GM19452 (cell line): ENCODE results near the gene OPCML.
A peak's percentile ranks its signal among the peaks of the same experiment; 100 is the strongest.
"Not testable (repeated sequence)": the region's sequence is repeated elsewhere in the genome, so short reads cannot be mapped to it uniquely, and the experiment has no call there.

Experiments
- ATAC-seq: cut with Tn5 transposase; IDR thresholded peaks from one replicate; pipeline ENCODE4 v1.9.1; 2021; ENCODE audit not compliant: unreplicated experiment

Gene OPCML

DNA sequence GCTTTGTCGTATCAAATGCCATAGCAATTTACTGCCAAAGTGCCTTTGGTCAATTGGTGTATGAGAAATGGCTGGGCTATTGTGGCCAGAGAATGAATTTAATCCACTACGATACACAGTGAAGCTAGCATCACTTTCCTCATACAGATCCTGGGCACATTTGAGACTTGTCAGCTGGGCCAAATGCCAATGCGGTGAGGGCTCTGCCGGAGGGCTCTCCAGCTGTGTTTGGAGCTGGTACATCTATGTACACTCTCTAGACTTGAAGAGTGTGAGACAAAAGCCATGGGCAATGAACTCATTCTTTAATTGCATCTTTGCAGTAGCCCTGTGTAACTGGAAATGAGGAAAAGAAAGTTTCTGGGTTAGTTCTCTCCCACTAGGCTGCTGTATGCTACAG lies 1109.0 kb downstream of the OPCML start:
- ATAC-seq, result no peak

DNA sequence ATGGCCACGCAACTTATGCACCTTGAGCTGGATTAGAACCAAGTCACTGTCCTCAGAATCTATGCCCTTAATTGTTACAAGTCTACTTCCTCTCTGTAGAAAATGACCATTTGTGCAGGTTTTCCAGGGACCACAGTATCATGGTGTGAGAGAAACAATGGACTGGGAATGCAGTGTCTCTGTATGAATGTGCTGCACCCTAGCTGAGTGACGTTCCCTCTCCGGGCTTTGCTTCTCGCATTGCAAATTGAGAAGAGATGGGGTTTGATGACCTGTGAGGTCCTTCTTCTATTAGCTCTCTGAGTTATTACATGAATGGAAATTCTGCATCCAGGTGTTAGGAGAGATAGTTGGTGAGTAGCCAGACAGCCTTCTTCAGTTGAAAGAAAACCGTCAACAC lies 1109.6 kb downstream of the OPCML start:
- no peak for ATAC-seq

DNA sequence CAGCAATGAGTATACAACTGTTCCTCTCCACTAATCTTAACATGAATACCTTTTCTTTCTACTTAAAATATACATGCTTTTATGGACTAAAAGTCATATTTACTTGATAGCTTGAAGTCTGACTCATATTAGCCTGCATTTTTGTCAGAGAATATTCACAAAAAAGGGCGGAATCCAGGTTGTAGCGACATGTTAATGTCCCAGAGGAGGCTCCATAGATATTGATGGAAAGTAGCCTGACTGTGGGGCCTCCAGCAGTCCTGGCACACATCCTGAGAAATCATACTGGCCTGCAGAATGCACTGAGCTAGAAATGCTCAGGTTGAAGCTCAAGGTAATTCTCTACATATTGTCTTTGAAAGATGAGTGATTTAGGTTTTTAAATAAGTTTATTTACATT lies 1110.7 kb downstream of the OPCML start:
- ATAC-seq, result no peak

DNA sequence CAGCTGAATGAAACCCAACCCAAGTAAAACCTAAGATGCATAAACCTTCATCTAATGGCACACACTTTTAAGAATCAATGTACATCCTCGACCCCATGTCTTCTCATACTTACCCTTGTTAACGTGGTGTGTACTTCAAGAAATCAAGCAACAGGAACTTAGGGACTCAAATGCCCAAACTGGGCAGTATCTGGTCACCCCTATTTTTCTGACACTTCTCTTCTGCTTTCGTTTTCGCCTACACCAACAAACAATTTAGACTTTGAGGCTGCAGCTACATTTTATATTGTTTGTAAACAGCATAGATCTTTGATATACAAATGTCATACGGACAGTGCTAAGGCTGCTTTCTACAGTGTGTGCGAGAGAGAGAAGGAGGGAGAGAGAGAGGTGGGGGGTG lies 1117.8 kb downstream of the OPCML start:
- no peak for ATAC-seq

DNA sequence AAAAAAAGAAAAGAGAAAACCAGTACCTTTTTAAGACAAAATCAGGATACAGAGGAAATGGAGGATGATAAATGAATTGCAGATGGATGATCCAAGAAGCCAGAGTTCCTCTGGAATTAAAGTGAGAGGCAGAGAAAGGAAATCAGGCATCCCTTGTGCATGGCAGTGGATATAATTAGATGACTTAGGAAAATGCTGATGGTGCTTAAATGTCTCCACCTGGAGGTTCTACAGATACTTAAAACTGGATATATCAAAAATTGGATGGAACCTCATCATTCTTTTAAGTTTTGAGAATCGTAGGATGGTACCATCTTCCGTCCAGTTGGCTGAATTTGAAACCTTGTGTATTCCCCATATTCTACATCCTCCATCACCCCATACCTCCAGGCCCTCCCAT lies 1121.9 kb downstream of the OPCML start:
- ATAC-seq, result no peak

DNA sequence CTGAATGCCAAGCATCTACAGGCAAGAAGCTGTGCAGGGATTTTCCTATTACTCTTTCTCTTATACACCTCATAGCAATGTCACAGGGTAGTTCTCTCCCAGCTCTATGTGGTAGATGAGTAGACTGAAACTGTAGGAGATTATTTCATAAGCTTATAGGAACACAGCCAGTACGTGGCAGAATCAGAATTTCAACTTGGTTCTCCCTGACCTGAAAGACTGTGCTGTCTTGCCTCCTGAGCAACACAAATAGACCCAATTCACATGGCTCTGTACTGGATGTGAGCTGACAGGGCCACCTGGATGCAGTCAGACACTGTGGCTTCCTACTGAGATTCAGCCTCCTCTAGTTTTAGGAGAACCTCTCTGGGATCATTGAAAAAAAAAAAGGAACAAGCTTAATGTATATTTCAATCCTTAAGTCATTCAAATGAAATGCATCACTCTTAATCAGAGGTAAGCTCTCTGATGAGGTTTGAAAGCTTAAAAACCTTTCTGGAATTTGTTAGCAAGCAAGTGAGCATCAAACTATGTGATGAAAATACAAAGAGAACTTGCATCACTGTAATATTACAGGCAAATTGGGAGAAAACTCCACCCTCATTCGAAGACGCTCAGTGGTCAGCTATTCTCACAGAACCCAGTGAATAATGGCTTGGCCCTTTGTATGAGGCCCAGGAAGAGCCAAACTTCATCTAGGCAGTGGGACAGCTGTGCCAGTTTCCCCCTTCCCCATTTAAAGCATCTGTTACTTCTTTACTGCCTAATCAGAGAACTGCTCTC lies 1122.5 kb downstream of the OPCML start:
- ATAC-seq, result no peak

DNA sequence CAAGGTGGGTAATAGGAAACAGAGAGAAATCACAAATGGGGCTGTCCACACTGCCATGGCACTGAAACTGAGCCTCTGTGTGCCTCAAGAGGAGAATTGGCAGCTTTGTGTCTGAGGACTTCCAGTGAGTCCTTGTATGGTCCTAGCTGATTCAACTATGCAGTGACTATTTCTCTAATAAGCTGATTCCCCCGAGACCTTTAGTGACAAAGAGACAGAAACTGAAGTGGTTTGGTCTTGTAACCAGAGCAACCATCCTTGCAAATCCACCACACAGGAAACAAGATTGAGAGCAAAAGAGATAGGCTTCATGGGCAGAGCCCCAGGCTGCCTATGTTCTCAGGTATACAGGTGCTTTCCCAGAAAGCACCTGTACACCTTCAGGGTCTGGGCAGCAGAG lies 1123.4 kb downstream of the OPCML start:
- no peak for ATAC-seq

DNA sequence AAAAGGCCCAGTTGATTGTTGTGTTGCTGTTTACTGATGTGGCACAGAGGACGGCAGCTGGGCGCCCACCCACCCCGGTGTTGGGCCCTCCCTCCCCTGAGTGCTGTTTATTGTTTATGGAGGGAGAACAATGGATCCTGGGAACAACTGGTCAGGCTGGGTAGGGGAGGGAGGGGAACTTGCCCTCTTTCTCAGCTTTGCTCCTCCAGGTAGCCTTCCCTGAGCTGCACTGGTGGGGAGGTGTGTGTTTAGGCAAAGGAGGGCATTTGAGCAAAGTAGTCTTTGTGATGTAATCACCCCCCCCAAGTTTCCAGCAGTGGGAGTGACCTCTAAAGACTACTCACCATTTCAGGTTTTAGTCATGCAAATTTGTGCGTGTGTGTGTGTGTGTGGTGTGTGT lies 1126.6 kb downstream of the OPCML start:
- ATAC-seq, result no peak

DNA sequence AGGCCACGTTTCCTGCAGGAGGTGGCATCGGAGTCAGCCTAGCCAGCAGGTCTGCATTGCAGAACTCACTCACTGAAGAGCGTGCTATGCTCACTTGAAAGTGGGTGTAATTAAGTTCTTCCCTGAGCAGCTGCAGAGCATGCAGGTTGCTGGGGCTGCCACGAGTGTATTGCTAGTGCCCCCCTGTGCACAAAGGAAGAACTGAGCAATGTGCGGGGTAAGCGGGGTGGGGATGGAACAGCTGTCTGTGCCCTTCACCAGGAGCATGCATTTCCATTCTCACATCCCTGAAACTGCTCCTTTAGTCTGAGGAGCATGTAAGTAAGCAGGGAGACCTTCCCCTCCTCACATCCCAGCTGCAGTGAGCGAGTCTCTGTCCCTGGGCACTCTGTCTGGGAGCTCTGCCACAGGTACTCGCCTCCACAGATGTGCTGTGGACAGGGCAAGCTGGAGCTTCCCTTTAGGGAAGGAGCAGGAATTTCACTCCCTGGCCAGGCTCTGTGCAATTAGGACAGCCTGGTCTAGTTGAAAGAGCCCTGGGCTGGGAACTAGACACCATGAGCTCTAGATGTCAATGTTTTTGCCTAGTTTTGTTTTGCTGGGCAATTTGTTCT lies 1130.1 kb downstream of the OPCML start:
- ATAC-seq, result peak; percentile 64

DNA sequence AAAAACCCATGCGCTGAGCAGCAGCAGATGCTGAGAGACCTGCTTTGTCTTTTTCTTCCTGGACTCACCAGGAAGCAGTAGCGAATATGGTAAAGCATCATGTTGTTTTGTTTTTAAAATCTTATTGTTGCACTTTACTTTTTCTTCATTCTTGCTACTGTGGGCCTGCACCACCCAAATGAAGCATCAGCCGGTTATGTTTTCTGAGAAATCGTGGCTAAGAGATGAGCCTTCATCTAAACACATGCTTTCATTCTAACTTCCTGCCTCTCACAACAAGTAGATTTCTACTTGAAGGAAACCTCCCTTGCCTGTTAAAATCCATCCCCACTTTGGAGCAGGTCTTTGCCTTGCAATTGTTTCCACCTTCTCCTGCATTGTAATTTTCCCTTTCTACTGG lies 1136.0 kb downstream of the OPCML start:
- no peak for ATAC-seq

DNA sequence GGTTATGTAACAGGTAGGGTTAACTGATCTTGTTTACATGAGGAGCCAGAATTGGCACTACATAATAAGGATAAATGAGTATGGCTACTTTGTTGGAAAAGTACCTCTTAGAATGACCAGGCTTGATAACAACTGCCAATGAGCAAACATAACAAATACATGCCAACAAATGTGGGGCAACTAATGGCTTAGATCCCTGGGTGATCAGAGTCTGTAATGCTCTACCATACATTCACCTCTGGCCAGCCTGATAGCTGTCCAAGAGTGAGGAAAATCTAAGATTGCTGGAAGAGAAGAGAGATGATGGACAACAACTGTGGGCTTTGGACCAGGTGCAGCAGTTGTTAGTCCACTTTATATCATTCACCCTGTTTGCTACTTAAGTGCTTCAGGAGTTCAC lies 1136.9 kb downstream of the OPCML start:
- no peak for ATAC-seq

DNA sequence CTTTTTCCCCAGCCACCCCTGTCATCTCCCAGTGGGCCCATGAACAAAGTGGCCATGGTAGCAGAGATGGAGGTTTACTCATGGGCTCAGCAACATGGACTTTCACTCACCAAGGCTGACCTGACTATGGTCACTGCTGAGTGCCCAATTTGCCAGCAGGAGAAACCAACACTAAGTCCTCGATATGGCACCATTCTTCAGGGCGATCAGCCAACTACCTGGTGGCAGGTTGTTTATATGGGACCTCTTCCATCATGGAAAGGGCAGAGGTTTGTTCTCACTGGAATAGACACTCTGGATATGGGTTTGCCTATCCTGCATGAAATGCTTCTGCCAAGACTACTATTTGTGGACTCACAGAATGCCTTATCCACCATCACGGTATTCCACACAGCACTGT lies 1152.8 kb downstream of the OPCML start:
- no peak for ATAC-seq

DNA sequence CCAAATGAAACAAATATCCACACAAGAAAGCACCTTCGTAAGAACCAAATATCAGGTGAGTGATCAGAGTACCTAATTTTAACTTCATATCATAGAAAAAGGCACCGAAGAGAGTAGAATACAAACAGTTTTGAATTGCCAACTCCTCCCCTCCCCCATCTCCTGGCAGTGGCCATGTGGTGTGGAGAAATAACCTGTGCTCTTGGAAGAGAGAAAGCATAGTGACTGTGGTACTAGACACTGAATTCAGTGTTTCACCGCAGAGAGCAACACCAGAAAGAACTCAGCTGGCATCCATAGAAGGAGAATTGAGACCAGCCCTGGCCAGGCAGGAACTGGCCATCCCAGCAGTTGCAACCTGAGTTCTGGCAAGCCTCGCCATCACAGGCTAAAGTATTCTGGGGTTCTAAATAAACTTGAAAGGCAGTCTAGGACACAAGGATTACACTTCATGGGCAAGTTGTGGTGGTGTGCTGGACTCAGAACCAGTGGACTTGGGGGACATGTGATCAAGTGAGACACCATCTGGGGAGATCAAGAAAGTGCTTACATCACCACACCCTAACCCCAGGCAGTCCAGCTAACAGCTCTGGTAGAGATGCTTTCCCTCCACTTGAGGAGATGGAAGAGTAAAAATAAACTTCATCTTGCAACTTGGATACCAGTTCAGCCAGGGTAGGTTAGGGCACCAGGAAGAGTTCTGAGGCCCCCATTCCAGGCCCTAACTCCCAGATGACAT lies 1158.7 kb downstream of the OPCML start:
- ATAC-seq, result no peak

DNA sequence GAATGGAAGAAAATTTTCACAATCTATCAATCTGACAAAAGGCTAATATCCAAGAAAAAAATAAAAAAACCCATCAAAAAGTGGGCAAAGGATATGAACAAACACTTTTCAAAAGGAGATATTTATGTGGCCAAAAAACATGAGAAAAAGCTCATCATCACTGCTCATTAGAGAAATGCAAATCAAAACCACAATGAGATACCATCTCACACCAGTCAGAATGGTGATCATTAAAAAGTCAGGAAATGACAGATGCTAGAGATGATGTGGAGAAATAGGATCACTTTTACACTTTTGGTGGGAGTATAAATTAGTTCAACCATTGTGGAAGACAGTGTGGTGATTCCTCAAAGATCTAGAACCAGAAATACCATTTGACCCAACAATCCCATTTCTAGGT lies 1162.2 kb downstream of the OPCML start:
- ATAC-seq, result not testable (repeated sequence)

DNA sequence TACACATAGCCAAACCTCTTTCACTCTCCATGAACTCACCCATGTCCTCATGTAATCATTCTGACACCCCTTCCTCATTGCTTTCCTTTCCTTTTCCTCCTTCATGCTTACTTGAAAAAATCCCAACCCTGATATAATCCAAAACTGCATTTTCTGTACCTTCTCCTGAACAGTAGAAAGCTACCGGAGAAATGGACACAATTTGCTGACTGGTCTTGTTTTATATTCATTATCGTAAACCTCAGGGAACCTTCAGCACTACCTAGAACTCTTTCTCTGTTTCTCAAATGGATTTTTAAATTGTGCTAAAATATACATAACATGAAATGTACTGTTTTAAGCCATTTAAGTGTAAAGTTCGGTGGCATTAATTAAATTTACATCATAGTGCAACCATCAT lies 1165.0 kb downstream of the OPCML start:
- no peak for ATAC-seq

DNA sequence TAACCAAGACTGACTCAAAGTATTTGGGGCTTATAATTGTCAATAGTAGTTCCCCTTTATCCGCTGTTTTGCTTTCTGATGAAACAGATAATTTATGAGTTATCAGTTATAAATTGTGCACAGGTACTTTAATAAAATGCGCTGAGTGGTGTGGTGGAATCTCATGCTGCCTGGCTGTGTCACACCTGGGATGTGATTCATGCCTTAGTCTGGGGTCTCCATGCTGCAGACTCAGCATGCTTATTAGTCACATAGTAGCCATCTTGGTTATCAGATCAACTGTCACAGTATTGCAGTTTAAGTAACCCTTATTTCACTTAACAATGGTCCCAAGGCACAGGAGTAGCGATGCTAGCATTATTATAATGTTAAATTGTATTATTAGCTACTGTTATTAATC lies 1166.7 kb downstream of the OPCML start:
- ATAC-seq, result no peak
